ENCODE data around the gene TMEM179.

DNA sequence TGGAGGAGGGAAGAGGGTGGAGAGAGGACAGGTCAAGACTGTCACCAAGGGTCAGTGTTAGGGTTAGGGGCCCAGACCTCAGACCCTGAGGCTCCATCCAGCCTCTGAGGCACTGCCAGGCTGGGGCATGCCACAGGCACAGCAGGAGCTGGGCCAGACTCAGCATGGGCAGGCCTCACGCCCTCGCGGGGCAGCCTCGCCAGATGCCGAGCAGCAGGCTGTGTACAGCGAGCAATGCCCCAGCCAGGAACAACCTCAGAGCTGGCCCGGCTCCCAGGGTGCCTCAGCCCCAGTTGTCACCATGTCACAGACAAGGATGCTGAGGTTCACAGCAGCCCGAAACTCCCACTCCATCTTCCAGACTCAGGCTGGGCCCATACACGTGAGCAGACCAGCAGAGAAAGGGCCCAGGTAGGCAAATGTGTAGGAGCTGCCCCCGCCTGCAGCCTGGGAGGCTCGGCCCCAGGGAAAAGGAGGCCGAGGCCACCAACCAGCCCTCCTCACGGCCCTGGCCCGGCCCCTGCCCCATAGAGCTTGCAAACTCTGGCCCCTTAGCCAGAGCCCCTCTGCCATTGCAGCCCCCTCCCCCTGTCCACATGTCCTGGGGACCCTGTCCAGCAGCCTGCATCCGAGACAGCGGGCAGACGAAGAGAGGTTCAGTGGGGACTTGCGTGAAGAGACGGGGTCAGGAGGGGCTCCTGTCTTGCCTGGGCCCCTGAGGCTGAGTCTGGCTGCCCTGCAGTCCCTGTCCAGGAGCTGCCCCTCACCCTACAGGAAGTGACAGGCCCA is 17.5 kb downstream of the TMEM179 start:
- TF ChIP-seq, protein P1, sequence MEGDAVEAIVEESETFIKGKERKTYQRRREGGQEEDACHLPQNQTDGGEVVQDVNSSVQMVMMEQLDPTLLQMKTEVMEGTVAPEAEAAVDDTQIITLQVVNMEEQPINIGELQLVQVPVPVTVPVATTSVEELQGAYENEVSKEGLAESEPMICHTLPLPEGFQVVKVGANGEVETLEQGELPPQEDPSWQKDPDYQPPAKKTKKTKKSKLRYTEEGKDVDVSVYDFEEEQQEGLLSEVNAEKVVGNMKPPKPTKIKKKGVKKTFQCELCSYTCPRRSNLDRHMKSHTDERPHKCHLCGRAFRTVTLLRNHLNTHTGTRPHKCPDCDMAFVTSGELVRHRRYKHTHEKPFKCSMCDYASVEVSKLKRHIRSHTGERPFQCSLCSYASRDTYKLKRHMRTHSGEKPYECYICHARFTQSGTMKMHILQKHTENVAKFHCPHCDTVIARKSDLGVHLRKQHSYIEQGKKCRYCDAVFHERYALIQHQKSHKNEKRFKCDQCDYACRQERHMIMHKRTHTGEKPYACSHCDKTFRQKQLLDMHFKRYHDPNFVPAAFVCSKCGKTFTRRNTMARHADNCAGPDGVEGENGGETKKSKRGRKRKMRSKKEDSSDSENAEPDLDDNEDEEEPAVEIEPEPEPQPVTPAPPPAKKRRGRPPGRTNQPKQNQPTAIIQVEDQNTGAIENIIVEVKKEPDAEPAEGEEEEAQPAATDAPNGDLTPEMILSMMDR (IDR thresholded peaks at IDR 0.05): no peak
- no peak for TF ChIP-seq POLR2A (IDR thresholded peaks at IDR 0.05)
- TF ChIP-seq POLR2AphosphoS5 (IDR thresholded peaks at IDR 0.05): no peak
